GM12892 (cell line): ENCODE measurements around the gene TGFB2.

ENCODE experiments used
- POLR2A ChIP-seq: IDR thresholded peaks from 2 replicates; pipeline ENCODE4 v1.6.1; 2011; ENCODE audit warnings: low read depth, low read length, control low read depth
- POLR2AphosphoS5 ChIP-seq: IDR thresholded peaks from 2 replicates; pipeline ENCODE4 v1.6.1; 2011; ENCODE audit warnings: low read depth, low read length, control low read depth

- TF ChIP-seq POLR2A = no peak
- TF ChIP-seq POLR2AphosphoS5 = no peak
These were observed 130.1 kb downstream of the TGFB2 start for GRCh38 chr1:218475275-218475674.
